Mesendoderm (in vitro differentiated cells): ENCODE data around the gene MAB21L4.

Source experiments
- DNase-seq: peaks from one replicate; pipeline ENCODE4 v3.0.0; 2013
- H2AK5ac ChIP-seq: 2 replicates; pipeline ENCODE4 v1.6.1; 2013; ENCODE audit warnings: low read length, inconsistent platforms
- H2BK120ac ChIP-seq: 2 replicates; pipeline ENCODE4 v1.6.1; 2013; ENCODE audit warnings: low read depth, mild to moderate bottlenecking, low read length, moderate library complexity, mixed read lengths
- H2BK15ac ChIP-seq: replicated peaks from 2 replicates; pipeline ENCODE4 v1.6.1; 2013; ENCODE audit warnings: low read depth, mild to moderate bottlenecking, moderate library complexity
- H2BK5ac ChIP-seq: 2 replicates; pipeline ENCODE4 v1.6.1; 2013; ENCODE audit warnings: low read length, inconsistent platforms
- H3K18ac ChIP-seq: 2 replicates; pipeline ENCODE4 v1.6.1; 2013; ENCODE audit warnings: mild to moderate bottlenecking, low read length, mixed read lengths
- H3K23ac ChIP-seq: one replicate; pipeline ENCODE4 v1.6.1; 2013; ENCODE audit warnings: low read length
- H3K27ac ChIP-seq: 2 replicates; pipeline ENCODE4 v1.5.1; 2013; ENCODE audit warnings: low read depth, mild to moderate bottlenecking, inconsistent platforms, low read length, moderate library complexity
- H3K27me3 ChIP-seq: 2 replicates; pipeline ENCODE4 v1.6.1; 2013; ENCODE audit warnings: low read length, control low read depth, mild to moderate bottlenecking, inconsistent platforms; ENCODE audit not compliant: insufficient read depth, poor library complexity
- H3K36me3 ChIP-seq: 2 replicates; pipeline ENCODE4 v1.6.1; 2013; ENCODE audit warnings: low read length, inconsistent platforms; ENCODE audit not compliant: control insufficient read depth, insufficient read depth
- H3K4ac ChIP-seq: one replicate; pipeline ENCODE4 v1.6.1; 2013; ENCODE audit warnings: low read depth, mild to moderate bottlenecking, low read length, moderate library complexity
- H3K4me1 ChIP-seq: 2 replicates; pipeline ENCODE4 v1.6.1; 2013; ENCODE audit warnings: low read depth, low read length, inconsistent platforms; ENCODE audit not compliant: control insufficient read depth
- H3K4me2 ChIP-seq: 2 replicates; pipeline ENCODE4 v1.6.1; 2013; ENCODE audit warnings: low read length
- H3K4me3 ChIP-seq: 2 replicates; pipeline ENCODE4 v1.5.1; 2013; ENCODE audit warnings: mild to moderate bottlenecking, low read length
- H3K56ac ChIP-seq: one replicate; pipeline ENCODE4 v1.6.1; 2013; ENCODE audit warnings: low read length
- H3K79me1 ChIP-seq: 2 replicates; pipeline ENCODE4 v1.6.1; 2013; ENCODE audit warnings: low read length, inconsistent platforms
- H3K79me2 ChIP-seq: 2 replicates; pipeline ENCODE4 v1.6.1; 2013; ENCODE audit warnings: mild to moderate bottlenecking, low read length; ENCODE audit not compliant: control insufficient read depth, insufficient read depth
- H3K9ac ChIP-seq: 2 replicates; pipeline ENCODE4 v1.6.1; 2013; ENCODE audit warnings: low read length, inconsistent platforms
- H4K5ac ChIP-seq: one replicate; pipeline ENCODE4 v1.6.1; 2013; ENCODE audit warnings: low read length
- H4K8ac ChIP-seq: one replicate; pipeline ENCODE4 v1.6.1; 2013; ENCODE audit warnings: low read depth, mild to moderate bottlenecking, control low read depth, low read length, moderate library complexity
- WGBS: extraction: QIAGEN DNeasy Blood & Tissue Kit; methylation state at CpG from one replicate; pipeline ENCODE4 v1.1.7; 2013; ENCODE audit warnings: low lambda C conversion rate, missing lambda C conversion rate; ENCODE audit not compliant: insufficient coverage; ENCODE audit errors: extremely low coverage; 5-methylcytosine and 5-hydroxymethylcytosine counted together

Gene MAB21L4

GRCh38 chr2:240913810-240914644 lies 18.1 kb upstream of the MAB21L4 start:
- no CpG with 5 or more reads among the region's 36 CpGs for WGBS

GRCh38 chr2:240912878-240913809 lies 17.2 kb upstream of the MAB21L4 start:
- Histone ChIP-seq H3K4ac (no peak overlapping the region), H2BK5ac (no peak overlapping the region), H3K79me2 (no peaks in the 10 kb centered on the region), H2BK15ac (no peak overlapping the region), H3K4me2 (no peak overlapping the region), H3K4me1 (no peaks in the 10 kb centered on the region), H2BK120ac (no peak overlapping the region), H3K56ac (no peak overlapping the region), H2AK5ac (no peak overlapping the region), H3K79me1 (no peaks in the 10 kb centered on the region), H3K27me3 (no peaks in the 10 kb centered on the region), H3K9ac (no peak overlapping the region), H3K4me3 (no peak overlapping the region), H3K23ac (no peak overlapping the region), H3K27ac (no peak overlapping the region), H3K18ac (no peak overlapping the region), H4K5ac (no peak overlapping the region), H3K36me3 (no peaks in the 10 kb centered on the region), H4K8ac (no peak overlapping the region)
- WGBS, result no CpG with 5 or more reads among the region's 21 CpGs
- DNase-seq, result no peak

More at GRCh38 chr2:240913810-240914644, 18.1 kb upstream of the MAB21L4 start:
- Histone ChIP-seq H3K9ac (no peak overlapping the region), H4K8ac (no peak overlapping the region), H3K18ac (no peak overlapping the region), H2BK15ac (no peak overlapping the region), H3K79me1 (no peaks in the 10 kb centered on the region), H2AK5ac (no peak overlapping the region), H3K23ac (no peak overlapping the region), H3K4me1 (no peaks in the 10 kb centered on the region), H3K27me3 (no peaks in the 10 kb centered on the region), H3K4me3 (no peak overlapping the region), H3K4ac (no peak overlapping the region), H3K56ac (no peak overlapping the region), H4K5ac (no peak overlapping the region), H3K36me3 (no peaks in the 10 kb centered on the region), H3K27ac (no peak overlapping the region), H2BK120ac (no peak overlapping the region), H3K4me2 (no peak overlapping the region), H2BK5ac (no peak overlapping the region), H3K79me2 (no peaks in the 10 kb centered on the region)
- DNase-seq, result peak; percentile 67

- H3K23ac ChIP-seq, result no peak overlapping the region
- H2AK5ac ChIP-seq, result no peak overlapping the region
- no peaks in the 10 kb centered on the region for H3K36me3 ChIP-seq
- no peak overlapping the region for H4K8ac ChIP-seq
- WGBS, result no CpG with 5 or more reads among the region's 20 CpGs
- no peak overlapping the region for H3K4ac ChIP-seq
- no peak overlapping the region for H3K56ac ChIP-seq
- no peak overlapping the region for H2BK5ac ChIP-seq
- H3K27ac ChIP-seq, result no peak overlapping the region
- H3K79me2 ChIP-seq, result no peaks in the 10 kb centered on the region
- H4K5ac ChIP-seq, result no peak overlapping the region
- no peaks in the 10 kb centered on the region for H3K27me3 ChIP-seq
- no peak overlapping the region for H3K4me3 ChIP-seq
- H3K18ac ChIP-seq, result no peak overlapping the region
- DNase-seq, result no peak
- no peak overlapping the region for H3K4me2 ChIP-seq
- H2BK120ac ChIP-seq, result no peak overlapping the region
- H3K9ac ChIP-seq, result no peak overlapping the region
- H3K79me1 ChIP-seq, result no peaks in the 10 kb centered on the region
- H3K4me1 ChIP-seq, result no peaks in the 10 kb centered on the region
- H2BK15ac ChIP-seq, result no peak overlapping the region
Measured at GRCh38 chr2:240911641-240912265, 15.8 kb upstream of the MAB21L4 start.

GRCh38 chr2:240909216-240909974 lies 13.4 kb upstream of the MAB21L4 start:
- H3K56ac ChIP-seq, result no peak overlapping the region
- no peak overlapping the region for H2BK120ac ChIP-seq
- H3K36me3 ChIP-seq, result no peaks in the 10 kb centered on the region
- no peaks in the 10 kb centered on the region for H3K27me3 ChIP-seq
- no peak overlapping the region for H2BK15ac ChIP-seq
- H3K9ac ChIP-seq, result no peak overlapping the region
- H2AK5ac ChIP-seq, result no peak overlapping the region
- no peak overlapping the region for H3K23ac ChIP-seq
- H4K8ac ChIP-seq, result no peak overlapping the region
- no peak overlapping the region for H3K18ac ChIP-seq
- H3K4ac ChIP-seq, result no peak overlapping the region
- no peaks in the 10 kb centered on the region for H3K79me2 ChIP-seq
- H3K4me1 ChIP-seq, result no peaks in the 10 kb centered on the region
- H4K5ac ChIP-seq, result no peak overlapping the region
- no peak overlapping the region for H3K4me3 ChIP-seq
- H3K4me2 ChIP-seq, result no peak overlapping the region
- H2BK5ac ChIP-seq, result no peak overlapping the region
- DNase-seq, result no peak
- H3K27ac ChIP-seq, result no peak overlapping the region
- WGBS, result no CpG with 5 or more reads among the region's 17 CpGs
- H3K79me1 ChIP-seq, result no peaks in the 10 kb centered on the region

GRCh38 chr2:240906911-240907590 lies 11.1 kb upstream of the MAB21L4 start:
- no peaks in the 10 kb centered on the region for H3K36me3 ChIP-seq
- no peak overlapping the region for H3K27ac ChIP-seq
- H3K9ac ChIP-seq, result no peak overlapping the region
- H3K79me2 ChIP-seq, result no peaks in the 10 kb centered on the region
- no peak overlapping the region for H3K4ac ChIP-seq
- H3K23ac ChIP-seq, result no peak overlapping the region
- H2BK120ac ChIP-seq, result no peak overlapping the region
- H3K56ac ChIP-seq, result no peak overlapping the region
- no peak overlapping the region for H4K5ac ChIP-seq
- H2BK15ac ChIP-seq, result no peak overlapping the region
- H3K4me1 ChIP-seq, result peaks cover 3% of the 10 kb centered on the region
- H3K79me1 ChIP-seq, result no peaks in the 10 kb centered on the region
- H3K4me2 ChIP-seq, result no peak overlapping the region
- no peaks in the 10 kb centered on the region for H3K27me3 ChIP-seq
- no peak overlapping the region for H2AK5ac ChIP-seq
- H2BK5ac ChIP-seq, result no peak overlapping the region
- no peak overlapping the region for H3K18ac ChIP-seq
- DNase-seq, result no peak
- no peak overlapping the region for H4K8ac ChIP-seq
- WGBS, result no CpG with 5 or more reads among the region's 22 CpGs
- no peak overlapping the region for H3K4me3 ChIP-seq
